HepG2 (cell line): ENCODE results near the gene PDZD7. TPM values are rescaled to one million over a fixed set of nuclear protein-coding genes. Genes with fewer than 3 reads are reported as not detected.

Experiments used
- ARNT ChIP-seq: fragments of 450-650 bp; IDR thresholded peaks from 2 replicates; pipeline ENCODE4 v1.6.1; 2017
- DPF2 ChIP-seq: sonication (generic); formaldehyde crosslinking; IDR thresholded peaks from 2 replicates; pipeline ENCODE4 v1.4.0; 2020; ENCODE audit warnings: mild to moderate bottlenecking, low read depth, missing genetic modification reagents, borderline replicate concordance
- RFX1 ChIP-seq: fragments of 450-650 bp; IDR thresholded peaks from 2 replicates; pipeline ENCODE4 v1.6.1; 2017
- SSRP1 ChIP-seq: IDR thresholded peaks from 2 replicates; pipeline ENCODE4 v1.6.1; 2016; ENCODE audit warnings: control low read depth
- ZBTB7B ChIP-seq: sonication (generic); formaldehyde crosslinking; IDR thresholded peaks from 2 replicates; pipeline ENCODE4 v1.4.0; 2020; ENCODE audit warnings: missing genetic modification reagents
- ZNF432 ChIP-seq: sonication (generic); formaldehyde crosslinking; IDR thresholded peaks from 2 replicates; pipeline ENCODE4 v1.5.0; 2020; ENCODE audit warnings: missing genetic modification reagents, mild to moderate bottlenecking, borderline replicate concordance
- ZNF503 ChIP-seq: sonication (generic); formaldehyde crosslinking; IDR thresholded peaks from 2 replicates; pipeline ENCODE4 v1.4.0; 2020; ENCODE audit warnings: missing genetic modification reagents
- ZNF589 ChIP-seq: sonication (generic); formaldehyde crosslinking; conservative IDR thresholded peaks from 2 replicates; pipeline ENCODE4 v1.8.0; 2022; ENCODE audit warnings: mild to moderate bottlenecking, moderate library complexity, missing genetic modification reagents
- ZSCAN5A ChIP-seq: sonication (generic); formaldehyde crosslinking; IDR thresholded peaks from 2 replicates; pipeline ENCODE4 v1.8.0; 2022; ENCODE audit warnings: mild to moderate bottlenecking, missing genetic modification reagents, borderline replicate concordance
- polyA plus RNA-seq, 8 experiments: library from polyadenylated mRNA; depleted of rRNA in 3 of 8; stranded (reverse) in 7 of 8; unstranded in 1 of 8; fragments of >200 nt; fragmentation: Illumina TruSeq in 4 of 8; extraction: Trizol in 4 of 8; gene quantifications; 2 replicates each; pipeline versions ENCODE4 v1.2.1 to v1.2.3, GENCODE V29; 2011 to 2016; ENCODE audit warnings: low read depth in 4 of 8, missing spikeins in 1 of 8, mixed read lengths in 1 of 8; ENCODE audit not compliant: insufficient read depth in 1 of 8
- total RNA-seq, 5 experiments: library from RNA; depleted of rRNA; stranded (reverse); fragments of >200 nt; fragmentation: Illumina TruSeq; extraction: Trizol; gene quantifications; 2 replicates each; pipeline ENCODE4 v1.2.3, GENCODE V29; 2016; ENCODE audit warnings: low read depth in 1 of 5
- TF ChIP-seq, protein P1 (sequence below): sonication (generic); formaldehyde crosslinking; IDR thresholded peaks from 2 replicates; pipeline ENCODE4 v1.9.0; 2021; ENCODE audit warnings: mild to moderate bottlenecking, missing genetic modification reagents
- TF ChIP-seq, protein P2 (sequence below), 2 experiments: IDR thresholded peaks; 2 replicates each; pipeline ENCODE4 v1.6.1; 2011 to 2012; ENCODE audit warnings: low read length in 2 of 2, borderline replicate concordance in 1 of 2, low read depth in 1 of 2, mild to moderate bottlenecking in 1 of 2, moderate library complexity in 1 of 2
- TF ChIP-seq, protein P3 (sequence below): sonication (generic); formaldehyde crosslinking; IDR thresholded peaks from 2 replicates; pipeline ENCODE4 v1.5.1; 2020; ENCODE audit warnings: missing genetic modification reagents, mild to moderate bottlenecking, borderline replicate concordance

The PDZD7 gene
- total and polyA plus RNA-seq, 2 of the 13 experiments (the other 11 are each of a cell fraction or from before 2014, with no cell fraction given) = 0.58 to 0.73 TPM

DNA sequence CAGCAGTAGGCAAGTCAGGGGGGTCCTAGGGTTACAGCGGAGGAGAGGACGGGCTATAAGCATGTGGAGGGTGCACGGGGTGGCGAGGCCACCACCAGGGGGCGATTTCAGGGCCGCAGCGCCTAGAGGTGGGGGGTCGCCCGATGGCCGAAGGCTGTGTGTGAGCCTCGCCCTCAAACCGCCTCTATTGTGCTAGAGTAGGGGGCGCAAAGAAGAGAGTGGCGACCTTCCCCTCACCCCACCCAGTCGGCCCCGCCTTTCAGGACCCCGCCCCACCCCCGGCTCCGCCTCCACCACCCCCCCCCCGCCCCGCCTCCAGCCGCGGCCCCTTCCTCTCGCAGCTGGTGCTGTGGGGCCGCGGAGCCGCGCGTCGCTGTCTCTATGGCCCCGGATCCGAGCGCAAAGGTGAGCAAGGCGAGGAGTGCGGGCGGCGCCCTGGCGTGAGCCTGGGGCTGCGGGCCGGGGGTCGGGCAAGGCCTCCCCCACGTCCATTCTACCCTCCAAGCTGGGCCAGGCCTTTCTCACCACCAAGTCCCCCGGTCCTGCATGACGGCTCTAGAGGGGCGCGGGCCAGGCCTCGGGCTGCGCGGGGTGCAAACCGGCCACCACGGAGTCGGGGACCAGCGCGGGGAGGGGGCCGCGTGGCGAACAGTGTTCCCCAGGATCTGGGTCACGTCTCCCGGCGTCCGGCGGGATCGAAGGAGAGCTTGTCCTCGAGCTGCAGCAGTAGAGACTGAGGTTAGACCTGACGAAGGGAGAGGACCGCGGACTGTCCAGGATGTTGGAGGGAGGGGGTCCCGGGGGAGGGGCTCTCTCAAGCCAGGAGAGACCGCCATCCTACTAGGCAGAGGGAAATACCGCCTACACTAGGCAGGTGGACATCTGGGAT lies 61.5 kb downstream of the PDZD7 start, which contains the start of gene SEMA4G (continued):
- TF ChIP-seq, protein P1, sequence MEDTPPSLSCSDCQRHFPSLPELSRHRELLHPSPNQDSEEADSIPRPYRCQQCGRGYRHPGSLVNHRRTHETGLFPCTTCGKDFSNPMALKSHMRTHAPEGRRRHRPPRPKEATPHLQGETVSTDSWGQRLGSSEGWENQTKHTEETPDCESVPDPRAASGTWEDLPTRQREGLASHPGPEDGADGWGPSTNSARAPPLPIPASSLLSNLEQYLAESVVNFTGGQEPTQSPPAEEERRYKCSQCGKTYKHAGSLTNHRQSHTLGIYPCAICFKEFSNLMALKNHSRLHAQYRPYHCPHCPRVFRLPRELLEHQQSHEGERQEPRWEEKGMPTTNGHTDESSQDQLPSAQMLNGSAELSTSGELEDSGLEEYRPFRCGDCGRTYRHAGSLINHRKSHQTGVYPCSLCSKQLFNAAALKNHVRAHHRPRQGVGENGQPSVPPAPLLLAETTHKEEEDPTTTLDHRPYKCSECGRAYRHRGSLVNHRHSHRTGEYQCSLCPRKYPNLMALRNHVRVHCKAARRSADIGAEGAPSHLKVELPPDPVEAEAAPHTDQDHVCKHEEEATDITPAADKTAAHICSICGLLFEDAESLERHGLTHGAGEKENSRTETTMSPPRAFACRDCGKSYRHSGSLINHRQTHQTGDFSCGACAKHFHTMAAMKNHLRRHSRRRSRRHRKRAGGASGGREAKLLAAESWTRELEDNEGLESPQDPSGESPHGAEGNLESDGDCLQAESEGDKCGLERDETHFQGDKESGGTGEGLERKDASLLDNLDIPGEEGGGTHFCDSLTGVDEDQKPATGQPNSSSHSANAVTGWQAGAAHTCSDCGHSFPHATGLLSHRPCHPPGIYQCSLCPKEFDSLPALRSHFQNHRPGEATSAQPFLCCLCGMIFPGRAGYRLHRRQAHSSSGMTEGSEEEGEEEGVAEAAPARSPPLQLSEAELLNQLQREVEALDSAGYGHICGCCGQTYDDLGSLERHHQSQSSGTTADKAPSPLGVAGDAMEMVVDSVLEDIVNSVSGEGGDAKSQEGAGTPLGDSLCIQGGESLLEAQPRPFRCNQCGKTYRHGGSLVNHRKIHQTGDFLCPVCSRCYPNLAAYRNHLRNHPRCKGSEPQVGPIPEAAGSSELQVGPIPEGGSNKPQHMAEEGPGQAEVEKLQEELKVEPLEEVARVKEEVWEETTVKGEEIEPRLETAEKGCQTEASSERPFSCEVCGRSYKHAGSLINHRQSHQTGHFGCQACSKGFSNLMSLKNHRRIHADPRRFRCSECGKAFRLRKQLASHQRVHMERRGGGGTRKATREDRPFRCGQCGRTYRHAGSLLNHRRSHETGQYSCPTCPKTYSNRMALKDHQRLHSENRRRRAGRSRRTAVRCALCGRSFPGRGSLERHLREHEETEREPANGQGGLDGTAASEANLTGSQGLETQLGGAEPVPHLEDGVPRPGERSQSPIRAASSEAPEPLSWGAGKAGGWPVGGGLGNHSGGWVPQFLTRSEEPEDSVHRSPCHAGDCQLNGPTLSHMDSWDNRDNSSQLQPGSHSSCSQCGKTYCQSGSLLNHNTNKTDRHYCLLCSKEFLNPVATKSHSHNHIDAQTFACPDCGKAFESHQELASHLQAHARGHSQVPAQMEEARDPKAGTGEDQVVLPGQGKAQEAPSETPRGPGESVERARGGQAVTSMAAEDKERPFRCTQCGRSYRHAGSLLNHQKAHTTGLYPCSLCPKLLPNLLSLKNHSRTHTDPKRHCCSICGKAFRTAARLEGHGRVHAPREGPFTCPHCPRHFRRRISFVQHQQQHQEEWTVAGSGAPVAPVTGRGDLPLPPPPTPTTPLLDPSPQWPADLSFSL (CRISPR knock-in tag) = peak; percentile 42; the same call in 1 of the 2 replicates
- TF ChIP-seq, protein P2, sequence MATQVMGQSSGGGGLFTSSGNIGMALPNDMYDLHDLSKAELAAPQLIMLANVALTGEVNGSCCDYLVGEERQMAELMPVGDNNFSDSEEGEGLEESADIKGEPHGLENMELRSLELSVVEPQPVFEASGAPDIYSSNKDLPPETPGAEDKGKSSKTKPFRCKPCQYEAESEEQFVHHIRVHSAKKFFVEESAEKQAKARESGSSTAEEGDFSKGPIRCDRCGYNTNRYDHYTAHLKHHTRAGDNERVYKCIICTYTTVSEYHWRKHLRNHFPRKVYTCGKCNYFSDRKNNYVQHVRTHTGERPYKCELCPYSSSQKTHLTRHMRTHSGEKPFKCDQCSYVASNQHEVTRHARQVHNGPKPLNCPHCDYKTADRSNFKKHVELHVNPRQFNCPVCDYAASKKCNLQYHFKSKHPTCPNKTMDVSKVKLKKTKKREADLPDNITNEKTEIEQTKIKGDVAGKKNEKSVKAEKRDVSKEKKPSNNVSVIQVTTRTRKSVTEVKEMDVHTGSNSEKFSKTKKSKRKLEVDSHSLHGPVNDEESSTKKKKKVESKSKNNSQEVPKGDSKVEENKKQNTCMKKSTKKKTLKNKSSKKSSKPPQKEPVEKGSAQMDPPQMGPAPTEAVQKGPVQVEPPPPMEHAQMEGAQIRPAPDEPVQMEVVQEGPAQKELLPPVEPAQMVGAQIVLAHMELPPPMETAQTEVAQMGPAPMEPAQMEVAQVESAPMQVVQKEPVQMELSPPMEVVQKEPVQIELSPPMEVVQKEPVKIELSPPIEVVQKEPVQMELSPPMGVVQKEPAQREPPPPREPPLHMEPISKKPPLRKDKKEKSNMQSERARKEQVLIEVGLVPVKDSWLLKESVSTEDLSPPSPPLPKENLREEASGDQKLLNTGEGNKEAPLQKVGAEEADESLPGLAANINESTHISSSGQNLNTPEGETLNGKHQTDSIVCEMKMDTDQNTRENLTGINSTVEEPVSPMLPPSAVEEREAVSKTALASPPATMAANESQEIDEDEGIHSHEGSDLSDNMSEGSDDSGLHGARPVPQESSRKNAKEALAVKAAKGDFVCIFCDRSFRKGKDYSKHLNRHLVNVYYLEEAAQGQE (IDR thresholded peaks at IDR 0.05; ENCODE audit: borderline replicate concordance in 1 of 2, low read depth in 1 of 2, low read length in 2 of 2) = peak in 1 of 2 experiments; percentile 6; a peak in 1 of 4 replicates
- TF ChIP-seq, protein P3, sequence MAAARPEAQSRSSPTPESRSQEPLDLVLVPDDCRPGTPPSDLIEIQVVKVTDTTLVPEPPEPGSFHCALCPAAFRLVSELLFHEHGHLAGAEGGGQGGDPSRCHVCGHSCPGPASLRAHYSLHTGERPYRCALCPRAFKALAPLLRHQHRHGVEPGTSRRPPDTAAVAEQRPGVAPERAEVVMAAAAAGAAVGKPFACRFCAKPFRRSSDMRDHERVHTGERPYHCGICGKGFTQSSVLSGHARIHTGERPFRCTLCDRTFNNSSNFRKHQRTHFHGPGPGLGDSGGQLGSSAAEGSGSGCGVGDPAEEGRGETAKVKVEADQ (CRISPR knock-in tag) = peak; percentile 28; the same call in 1 of the 2 replicates
- TF ChIP-seq DPF2 (CRISPR knock-in tag) (no peak; the same call in 1 of the 2 replicates), ZNF432 (CRISPR knock-in tag) (no peak), ZNF503 (0 out of 2 replicates have a peak, but pooled peaks have one; percentile 33), RFX1 (no peak), ARNT (no peak), ZNF589 (0 out of 2 replicates have a peak, but pooled peaks have one; percentile 36), SSRP1 (CRISPR knock-in tag) (no peak; the same call in 1 of the 2 replicates), ZBTB7B (CRISPR knock-in tag) (peak; percentile 93), ZSCAN5A (0 out of 2 replicates have a peak, but pooled peaks have one; percentile 47)
